ENCODE data around the gene CTSE.

The CTSE gene

GRCh38 chr1:205959789-205960188 is 63.9 kb downstream of the CTSE start:
- no peak overlapping the region for H3K4me3 ChIP-seq (ENCODE audit: low read depth, low read length)
- DNase-seq (ENCODE audit: low read depth): no peak
- no peak for TF ChIP-seq CTCF (IDR thresholded peaks at IDR 0.05; ENCODE audit: low read depth, low read length, missing control alignments)

Measured in GM12864 (cell line).